Spleen (tissue), 7 donors: ENCODE data around the gene NOP9.

Experiments used
- POLR2A ChIP-seq, 3 donors: fragments of 450-650 bp; IDR thresholded peaks; one replicate each; pipeline ENCODE4 v1.5.1; 2017; ENCODE audit warnings: antibody characterized with exemption in 3 of 3, mild to moderate bottlenecking in 1 of 3
- TF ChIP-seq, protein P1 (sequence below), 11 experiments: fragments of 200-600 bp in 7 of 11; fragments of 450-650 bp in 4 of 11; sonication (generic) in 4 of 11; IDR thresholded peaks in 8 of 11; conservative IDR thresholded peaks in 3 of 11; 1 replicate in 7 of 11; 2 replicates in 4 of 11; pipeline versions ENCODE4 v1.4.0 to v1.8.0; 2016 to 2021; ENCODE audit warnings: antibody characterized with exemption in 11 of 11, inconsistent platforms in 4 of 11, mild to moderate bottlenecking in 1 of 11
- donor health status: DM: no; HTN: no; CAD: no; lungs with moderate emphysema.
- donor health status: DM: no; HTN: no; CAD: no.
- donor health status: DM: no; HTN: no; CAD: no.

DNA sequence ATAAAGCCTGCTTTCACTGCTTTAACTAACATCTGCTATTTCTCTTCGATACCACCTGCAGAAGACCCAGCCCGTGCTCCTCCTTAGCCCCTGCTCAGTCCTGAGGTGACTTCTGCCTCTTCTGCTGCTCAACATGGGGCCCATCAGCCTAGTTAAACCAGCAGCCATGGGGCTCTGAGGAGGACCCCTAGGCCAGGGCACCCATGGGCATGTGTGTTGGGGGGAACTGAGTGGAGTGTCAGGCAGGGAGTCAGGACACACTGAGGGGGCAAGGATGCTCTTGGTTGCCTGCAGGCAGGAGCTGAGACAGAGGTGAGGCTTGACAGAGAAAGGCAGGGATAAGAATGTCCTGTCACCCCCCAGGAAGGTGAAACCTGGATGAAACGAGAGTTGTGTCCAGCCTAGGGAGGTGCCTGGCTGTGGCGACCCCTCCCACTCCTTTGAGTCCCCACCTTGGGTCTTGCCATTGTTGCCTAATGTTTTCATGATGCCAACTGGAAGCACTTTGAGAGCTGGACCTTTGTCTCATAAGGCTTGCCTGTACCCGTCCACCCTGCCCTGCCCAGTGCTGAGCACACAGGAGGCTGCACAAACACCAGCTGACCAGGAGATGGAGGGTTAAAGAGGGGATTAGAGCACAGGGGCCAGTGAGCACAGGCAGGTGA is 15.7 kb upstream of the NOP9 start:
- TF ChIP-seq, protein P1, sequence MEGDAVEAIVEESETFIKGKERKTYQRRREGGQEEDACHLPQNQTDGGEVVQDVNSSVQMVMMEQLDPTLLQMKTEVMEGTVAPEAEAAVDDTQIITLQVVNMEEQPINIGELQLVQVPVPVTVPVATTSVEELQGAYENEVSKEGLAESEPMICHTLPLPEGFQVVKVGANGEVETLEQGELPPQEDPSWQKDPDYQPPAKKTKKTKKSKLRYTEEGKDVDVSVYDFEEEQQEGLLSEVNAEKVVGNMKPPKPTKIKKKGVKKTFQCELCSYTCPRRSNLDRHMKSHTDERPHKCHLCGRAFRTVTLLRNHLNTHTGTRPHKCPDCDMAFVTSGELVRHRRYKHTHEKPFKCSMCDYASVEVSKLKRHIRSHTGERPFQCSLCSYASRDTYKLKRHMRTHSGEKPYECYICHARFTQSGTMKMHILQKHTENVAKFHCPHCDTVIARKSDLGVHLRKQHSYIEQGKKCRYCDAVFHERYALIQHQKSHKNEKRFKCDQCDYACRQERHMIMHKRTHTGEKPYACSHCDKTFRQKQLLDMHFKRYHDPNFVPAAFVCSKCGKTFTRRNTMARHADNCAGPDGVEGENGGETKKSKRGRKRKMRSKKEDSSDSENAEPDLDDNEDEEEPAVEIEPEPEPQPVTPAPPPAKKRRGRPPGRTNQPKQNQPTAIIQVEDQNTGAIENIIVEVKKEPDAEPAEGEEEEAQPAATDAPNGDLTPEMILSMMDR (IDR thresholded peaks at IDR 0.05 in 8 of 11, conservative IDR thresholded peaks at IDR 0.05 in 3 of 11): no peak
- TF ChIP-seq POLR2A (IDR thresholded peaks at IDR 0.05): no peak
